HL-60 (cell line): ENCODE results near the gene CD82.

Experiments
- DNase-seq, 2 experiments: peaks; one replicate each; pipeline ENCODE4 v3.0.0-alpha.2; 2010 to 2020; ENCODE audit warnings: low read depth in 1 of 2, low spot score in 1 of 2
- H3K27ac ChIP-seq: fragments of 250-450 bp; sonication (Bioruptor Pico); replicated peaks from 2 replicates; pipeline ENCODE4 v1.5.1; 2020; ENCODE audit warnings: mild to moderate bottlenecking, moderate library complexity
- H3K27me3 ChIP-seq: fragments of 250-450 bp; sonication (Bioruptor Pico); 2 replicates; pipeline ENCODE4 v1.5.1; 2021; ENCODE audit warnings: mild to moderate bottlenecking, moderate library complexity; ENCODE audit not compliant: insufficient read depth, poor library complexity, severe bottlenecking
- H3K4me3 ChIP-seq: replicated peaks from 2 replicates; pipeline ENCODE4 v1.5.1; 2011; ENCODE audit warnings: mild to moderate bottlenecking, control low read depth, low read length; ENCODE audit not compliant: insufficient read depth
- GABPA ChIP-seq: IDR thresholded peaks from 2 replicates; pipeline ENCODE4 v1.6.1; 2012; ENCODE audit warnings: low read depth
- POLR2AphosphoS5 ChIP-seq: IDR thresholded peaks from 2 replicates; pipeline ENCODE4 v1.6.1; 2012; ENCODE audit warnings: low read depth
- REST ChIP-seq: IDR thresholded peaks from 2 replicates; pipeline ENCODE4 v1.6.1; 2012; ENCODE audit warnings: low read depth; ENCODE audit not compliant: insufficient replicate concordance
- SPI1 ChIP-seq: IDR thresholded peaks from 2 replicates; pipeline ENCODE4 v1.6.1; 2012; ENCODE audit warnings: low read depth, mild to moderate bottlenecking, borderline replicate concordance
- TF ChIP-seq, protein P1 (sequence below): IDR thresholded peaks from one replicate; pipeline ENCODE4 v1.5.1; 2011; ENCODE audit warnings: low read length, control low read depth, inconsistent platforms; ENCODE audit not compliant: insufficient read depth

The CD82 gene

GRCh38 chr11:44618561-44619425 is 53.3 kb downstream of the CD82 start:
- H3K4me3 ChIP-seq = no peak overlapping the region
- TF ChIP-seq REST (no peak), SPI1 (no peak), GABPA (no peak), POLR2AphosphoS5 (no peak)
- TF ChIP-seq, protein P1, sequence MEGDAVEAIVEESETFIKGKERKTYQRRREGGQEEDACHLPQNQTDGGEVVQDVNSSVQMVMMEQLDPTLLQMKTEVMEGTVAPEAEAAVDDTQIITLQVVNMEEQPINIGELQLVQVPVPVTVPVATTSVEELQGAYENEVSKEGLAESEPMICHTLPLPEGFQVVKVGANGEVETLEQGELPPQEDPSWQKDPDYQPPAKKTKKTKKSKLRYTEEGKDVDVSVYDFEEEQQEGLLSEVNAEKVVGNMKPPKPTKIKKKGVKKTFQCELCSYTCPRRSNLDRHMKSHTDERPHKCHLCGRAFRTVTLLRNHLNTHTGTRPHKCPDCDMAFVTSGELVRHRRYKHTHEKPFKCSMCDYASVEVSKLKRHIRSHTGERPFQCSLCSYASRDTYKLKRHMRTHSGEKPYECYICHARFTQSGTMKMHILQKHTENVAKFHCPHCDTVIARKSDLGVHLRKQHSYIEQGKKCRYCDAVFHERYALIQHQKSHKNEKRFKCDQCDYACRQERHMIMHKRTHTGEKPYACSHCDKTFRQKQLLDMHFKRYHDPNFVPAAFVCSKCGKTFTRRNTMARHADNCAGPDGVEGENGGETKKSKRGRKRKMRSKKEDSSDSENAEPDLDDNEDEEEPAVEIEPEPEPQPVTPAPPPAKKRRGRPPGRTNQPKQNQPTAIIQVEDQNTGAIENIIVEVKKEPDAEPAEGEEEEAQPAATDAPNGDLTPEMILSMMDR = no peak
- no peaks in the 10 kb centered on the region for H3K27me3 ChIP-seq
- no peak overlapping the region for H3K27ac ChIP-seq
- DNase-seq = no peak

DNA sequence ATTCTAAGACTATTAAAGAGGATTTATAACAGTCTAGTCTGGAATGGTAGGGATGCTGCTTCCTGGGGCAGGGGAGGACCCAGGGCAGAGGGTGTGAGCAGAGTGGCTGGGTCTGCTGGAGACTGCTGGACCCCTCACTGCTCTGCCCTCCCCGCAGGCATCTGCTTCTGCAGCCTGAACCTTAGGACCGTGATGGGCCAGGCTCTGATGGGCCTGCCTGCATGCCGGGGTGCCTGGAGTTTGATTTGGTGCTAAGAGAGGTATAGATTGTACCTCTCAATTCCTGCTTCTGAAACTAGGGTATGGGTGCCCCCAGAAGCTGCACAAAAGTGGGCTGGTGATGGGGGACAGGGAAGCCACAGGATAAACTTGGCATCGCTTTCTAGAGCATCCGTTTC is 54.9 kb downstream of the CD82 start:
- H3K4me3 ChIP-seq = no peak overlapping the region
- no peaks in the 10 kb centered on the region for H3K27me3 ChIP-seq
- H3K27ac ChIP-seq = no peak overlapping the region

More for the DNA sequence above, 54.9 kb downstream of the CD82 start:
- TF ChIP-seq GABPA (no peak), POLR2AphosphoS5 (no peak), REST (no peak), SPI1 (no peak)
- TF ChIP-seq, protein P1 = no peak
- no peak for DNase-seq
